Thoracic aorta (tissue), 2 donors: ENCODE data around the gene TRRAP. TPM values are rescaled to one million over a fixed set of nuclear protein-coding genes. Genes with fewer than 3 reads are reported as not detected.

ENCODE experiments used
- ATAC-seq: fragments of 150-250 bp; one replicate; pipeline ENCODE4 v1.8.0; 2017; ENCODE audit warnings: low read depth; ENCODE audit not compliant: insufficient number of reproducible peaks, low FRiP score
- DNase-seq: peaks from one replicate; pipeline ENCODE4 v3.0.0-alpha.2; 2020; ENCODE audit warnings: low spot score
- H3K27ac ChIP-seq, 2 donors: fragments of 200-600 bp; sonication (generic); 1 replicate in 1 of 2; 2 replicates in 1 of 2; pipeline ENCODE4 v1.5.1; 2016; ENCODE audit warnings: mild to moderate bottlenecking in 2 of 2, moderate library complexity in 2 of 2
- H3K27me3 ChIP-seq: fragments of 200-600 bp; sonication (generic); replicated peaks from 2 replicates; pipeline ENCODE4 v1.6.0; 2016; ENCODE audit warnings: mild to moderate bottlenecking; ENCODE audit not compliant: insufficient read depth
- H3K36me3 ChIP-seq: fragments of 200-600 bp; sonication (generic); one replicate; pipeline ENCODE4 v1.5.1; 2016
- H3K4me1 ChIP-seq, 2 donors: fragments of 200-600 bp; sonication (generic); 1 replicate in 1 of 2; 2 replicates in 1 of 2; pipeline versions ENCODE4 v1.5.1 to v1.6.0; 2016; ENCODE audit warnings: low read depth in 2 of 2, mild to moderate bottlenecking in 1 of 2; ENCODE audit not compliant: control insufficient read depth in 1 of 2
- H3K4me3 ChIP-seq: fragments of 200-600 bp; sonication (generic); 2 replicates; pipeline ENCODE4 v1.5.1; 2016; ENCODE audit warnings: mild to moderate bottlenecking
- H3K9me3 ChIP-seq: fragments of 200-600 bp; sonication (generic); 2 replicates; pipeline ENCODE4 v1.5.1; 2016
- total RNA-seq, 2 donors: library from RNA; depleted of rRNA; stranded (reverse); fragments of >200 nt; gene quantifications; one replicate each; pipeline versions ENCODE4 v1.1.0 to v1.2.3, GENCODE V29; 2016
- TF ChIP-seq, protein P1 (sequence below): fragments of 200-600 bp; sonication (generic); IDR thresholded peaks from one replicate; pipeline ENCODE4 v1.5.1; 2019; ENCODE audit warnings: antibody characterized with exemption

The TRRAP gene
- total RNA-seq, 2 donors from 2014 or later: 44.8 to 49.5 TPM

DNA sequence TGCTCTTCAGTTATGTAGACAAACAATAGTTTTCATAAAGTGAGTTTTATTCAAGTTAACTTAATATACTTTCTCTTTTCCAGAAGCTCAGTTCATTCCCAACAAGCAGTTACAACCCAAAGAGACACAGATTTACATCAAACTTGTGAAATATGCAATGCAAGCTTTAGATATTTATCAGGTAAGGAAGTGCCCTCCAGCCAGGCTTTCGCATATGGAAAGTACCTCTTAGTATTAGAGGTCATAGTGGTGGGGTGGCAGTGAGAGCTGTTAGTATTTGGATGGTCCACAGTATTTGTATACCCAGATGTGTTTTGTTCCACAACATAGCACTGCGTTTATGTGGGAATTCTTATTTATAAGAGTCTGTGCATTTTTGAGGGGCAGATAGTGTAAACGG lies 32.1 kb downstream of the TRRAP start:
- Histone ChIP-seq H3K36me3 (peaks cover 63% of the 10 kb centered on the region), H3K9me3 (no peaks in the 10 kb centered on the region), H3K27ac (no peak overlapping the region), H3K4me3 (no peak overlapping the region), H3K27me3 (no peaks in the 10 kb centered on the region), H3K4me1 (no peaks in the 10 kb centered on the region)
- ATAC-seq (no peak), DNase-seq (no peak)
- TF ChIP-seq, protein P1, sequence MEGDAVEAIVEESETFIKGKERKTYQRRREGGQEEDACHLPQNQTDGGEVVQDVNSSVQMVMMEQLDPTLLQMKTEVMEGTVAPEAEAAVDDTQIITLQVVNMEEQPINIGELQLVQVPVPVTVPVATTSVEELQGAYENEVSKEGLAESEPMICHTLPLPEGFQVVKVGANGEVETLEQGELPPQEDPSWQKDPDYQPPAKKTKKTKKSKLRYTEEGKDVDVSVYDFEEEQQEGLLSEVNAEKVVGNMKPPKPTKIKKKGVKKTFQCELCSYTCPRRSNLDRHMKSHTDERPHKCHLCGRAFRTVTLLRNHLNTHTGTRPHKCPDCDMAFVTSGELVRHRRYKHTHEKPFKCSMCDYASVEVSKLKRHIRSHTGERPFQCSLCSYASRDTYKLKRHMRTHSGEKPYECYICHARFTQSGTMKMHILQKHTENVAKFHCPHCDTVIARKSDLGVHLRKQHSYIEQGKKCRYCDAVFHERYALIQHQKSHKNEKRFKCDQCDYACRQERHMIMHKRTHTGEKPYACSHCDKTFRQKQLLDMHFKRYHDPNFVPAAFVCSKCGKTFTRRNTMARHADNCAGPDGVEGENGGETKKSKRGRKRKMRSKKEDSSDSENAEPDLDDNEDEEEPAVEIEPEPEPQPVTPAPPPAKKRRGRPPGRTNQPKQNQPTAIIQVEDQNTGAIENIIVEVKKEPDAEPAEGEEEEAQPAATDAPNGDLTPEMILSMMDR: no peak

DNA sequence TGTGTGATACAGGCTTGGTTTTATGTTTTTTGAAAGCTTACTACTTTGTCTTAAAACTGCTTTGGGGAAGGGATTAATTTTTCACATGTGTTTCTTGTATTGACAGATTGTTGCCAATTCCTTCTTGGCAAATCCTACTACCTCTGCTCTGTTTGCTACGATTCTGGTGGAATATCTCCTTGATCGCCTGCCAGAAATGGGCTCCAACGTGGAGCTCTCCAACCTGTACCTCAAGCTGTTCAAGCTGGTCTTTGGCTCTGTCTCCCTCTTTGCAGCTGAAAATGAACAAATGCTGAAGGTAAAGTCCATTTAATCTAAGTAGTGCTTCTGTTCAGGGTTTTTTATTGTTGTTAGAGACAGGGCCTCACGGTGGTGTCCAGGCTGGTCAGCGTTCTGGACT lies 33.6 kb downstream of the TRRAP start:
- ATAC-seq (no peak), DNase-seq (no peak)
- no peaks in the 10 kb centered on the region for H3K4me1 ChIP-seq
- no peaks in the 10 kb centered on the region for H3K27me3 ChIP-seq
- no peaks in the 10 kb centered on the region for H3K9me3 ChIP-seq
- no peak overlapping the region for H3K4me3 ChIP-seq
- TF ChIP-seq, protein P1: no peak
- peaks cover 69% of the 10 kb centered on the region for H3K36me3 ChIP-seq
- no peak overlapping the region for H3K27ac ChIP-seq

DNA sequence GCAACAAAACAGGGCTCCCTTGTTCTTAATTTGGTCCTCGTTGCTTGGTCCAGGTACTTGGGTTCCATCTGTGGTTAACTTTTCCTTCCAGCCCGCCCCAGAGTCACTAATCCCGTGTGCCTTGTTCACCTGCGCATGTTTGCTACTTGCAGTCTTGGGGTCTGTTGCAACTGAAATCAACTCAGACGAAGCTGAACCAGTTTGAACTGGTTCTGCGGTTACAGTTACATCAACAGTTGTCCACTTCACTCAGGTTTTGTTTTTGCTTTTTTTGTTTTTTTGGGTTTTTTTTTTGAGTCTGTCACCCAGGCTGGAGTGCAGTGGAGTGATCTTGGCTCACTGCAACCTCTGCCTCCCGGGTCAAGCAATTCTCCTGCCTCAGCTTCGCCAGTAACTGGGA lies 34.7 kb downstream of the TRRAP start:
- DNase-seq: no peak
- ATAC-seq: no peak
- Histone ChIP-seq H3K36me3 (peaks cover 71% of the 10 kb centered on the region), H3K4me3 (no peak overlapping the region), H3K4me1 (no peaks in the 10 kb centered on the region), H3K27ac (no peak overlapping the region), H3K27me3 (no peaks in the 10 kb centered on the region), H3K9me3 (no peaks in the 10 kb centered on the region)
- TF ChIP-seq, protein P1: no peak

DNA sequence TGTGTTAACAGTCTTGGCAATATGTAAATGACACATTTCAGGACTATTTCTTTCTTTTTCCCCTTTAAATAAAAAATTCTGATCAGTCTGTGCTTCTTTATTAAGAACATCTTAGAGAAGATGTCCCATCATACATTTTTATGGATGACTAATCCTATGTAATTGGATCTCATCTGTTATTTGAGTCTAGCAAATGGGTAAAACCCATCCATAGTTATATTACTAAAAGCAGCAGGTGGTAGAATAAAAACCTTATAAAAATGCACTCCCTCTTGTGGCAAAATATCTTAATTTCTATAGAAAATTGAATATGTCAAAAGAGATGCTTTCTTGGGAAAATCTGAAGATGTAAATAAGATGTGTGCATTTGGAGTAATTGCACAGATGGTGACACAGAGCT lies 35.3 kb downstream of the TRRAP start:
- DNase-seq (no peak), ATAC-seq (no peak)
- Histone ChIP-seq H3K36me3 (peaks cover 67% of the 10 kb centered on the region), H3K4me1 (no peaks in the 10 kb centered on the region), H3K27ac (no peak overlapping the region), H3K9me3 (no peaks in the 10 kb centered on the region), H3K27me3 (no peaks in the 10 kb centered on the region), H3K4me3 (no peak overlapping the region)
- TF ChIP-seq, protein P1: no peak

DNA sequence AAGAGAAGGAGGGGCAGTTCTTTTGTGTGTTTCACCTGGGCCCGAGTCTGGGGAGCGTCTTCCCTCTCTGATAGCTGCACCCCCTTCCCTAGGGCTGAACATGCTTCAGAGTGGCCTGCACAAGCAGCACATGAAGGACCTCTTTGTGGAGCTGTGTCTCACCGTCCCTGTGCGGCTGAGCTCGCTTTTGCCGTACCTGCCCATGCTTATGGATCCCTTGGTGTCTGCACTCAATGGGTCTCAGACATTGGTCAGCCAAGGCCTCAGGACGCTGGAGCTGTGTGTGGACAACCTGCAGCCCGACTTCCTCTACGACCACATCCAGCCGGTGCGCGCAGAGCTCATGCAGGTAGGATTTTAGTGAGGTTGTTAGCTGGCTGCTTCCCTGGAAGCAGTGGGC lies 39.0 kb downstream of the TRRAP start:
- H3K36me3 ChIP-seq: peaks cover 60% of the 10 kb centered on the region
- DNase-seq (no peak), ATAC-seq (no peak)
- no peaks in the 10 kb centered on the region for H3K4me1 ChIP-seq
- H3K4me3 ChIP-seq: no peak overlapping the region
- H3K27ac ChIP-seq: no peak overlapping the region
- TF ChIP-seq, protein P1: no peak
- H3K9me3 ChIP-seq: no peaks in the 10 kb centered on the region
- H3K27me3 ChIP-seq: no peaks in the 10 kb centered on the region
